ENCODE measurements around the gene DZANK1. TPM values are rescaled to one million over a fixed set of nuclear protein-coding genes. Genes with fewer than 3 reads are reported as not detected.

Gene DZANK1
- total RNA-seq, 4 donors from 2014 or later = 0.65 to 2.2 (median 2.0) TPM

GRCh38 chr20:18436847-18437246 is 30.0 kb downstream of the DZANK1 start:
- TF ChIP-seq CTCF (IDR thresholded peaks at IDR 0.05; ENCODE audit: low read depth) = no peak

- no peak for TF ChIP-seq CTCF (IDR thresholded peaks at IDR 0.05; ENCODE audit: low read depth)
Measured at GRCh38 chr20:18431206-18431605, 35.6 kb downstream of the DZANK1 start.

DNA sequence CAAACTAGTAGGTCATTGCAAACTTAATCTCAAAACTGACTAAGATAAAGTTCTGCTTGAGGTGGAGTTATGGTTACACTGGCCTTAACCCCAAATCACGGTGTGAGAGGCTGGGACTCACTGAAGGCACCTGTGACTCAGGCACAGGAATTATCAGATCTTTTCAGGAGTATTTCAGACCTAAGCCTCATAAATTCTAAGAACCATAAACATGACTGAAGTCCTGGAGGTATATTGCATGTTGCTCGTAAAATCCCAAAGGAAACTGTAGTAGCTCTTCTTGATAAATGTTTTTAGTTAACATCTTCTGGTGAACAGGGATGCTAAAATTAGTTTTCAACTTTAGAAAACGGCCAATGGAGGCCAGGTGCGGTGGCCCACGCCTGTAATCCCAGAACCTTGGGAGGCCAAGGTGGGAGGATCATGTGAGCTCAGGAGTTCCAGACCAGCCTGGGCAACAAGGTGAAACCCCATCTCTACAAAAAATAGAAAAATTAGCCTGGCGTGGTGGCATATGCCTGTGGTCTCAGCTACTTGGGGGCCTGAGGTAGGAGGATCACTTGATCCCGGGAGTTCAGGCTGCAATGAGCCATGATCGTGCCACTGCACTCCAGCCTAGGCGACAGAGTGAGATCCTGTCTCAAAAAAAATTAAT is 36.5 kb downstream of the DZANK1 start:
- TF ChIP-seq CTCF (IDR thresholded peaks at IDR 0.05; ENCODE audit: low read depth) = no peak

DNA sequence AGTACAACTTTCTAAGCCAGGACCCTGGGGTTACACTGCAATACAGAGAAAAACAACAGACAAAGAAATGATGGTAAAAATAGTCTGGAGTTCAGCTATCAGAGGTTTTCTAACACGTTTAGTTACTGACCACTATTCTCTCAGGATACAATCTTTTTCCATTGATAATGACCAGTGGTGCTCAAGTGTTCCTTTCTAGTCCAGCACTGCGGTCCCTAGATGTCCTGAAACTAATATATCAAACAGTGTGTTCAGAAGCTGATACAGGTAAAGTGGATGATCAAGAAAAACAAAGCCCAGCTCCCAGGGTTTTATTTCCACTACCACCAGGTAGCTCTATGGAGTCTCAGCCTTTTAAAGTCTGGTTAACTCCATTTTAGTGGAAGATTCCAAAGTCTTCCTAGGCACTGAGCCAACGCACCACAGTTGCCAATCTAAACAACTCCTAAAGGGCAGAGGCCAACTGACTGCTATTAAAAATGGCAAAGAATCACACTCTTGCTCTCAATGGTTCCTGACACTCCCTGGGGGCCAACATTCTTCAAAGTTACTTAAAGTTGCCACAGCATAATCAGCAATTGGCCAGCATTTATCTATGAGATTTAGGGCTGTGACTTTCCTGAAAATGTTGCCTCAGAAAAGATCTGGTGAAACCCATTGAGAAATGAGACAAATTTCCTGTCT is 38.2 kb downstream of the DZANK1 start:
- no peak for TF ChIP-seq CTCF (IDR thresholded peaks at IDR 0.05; ENCODE audit: low read depth)

DNA sequence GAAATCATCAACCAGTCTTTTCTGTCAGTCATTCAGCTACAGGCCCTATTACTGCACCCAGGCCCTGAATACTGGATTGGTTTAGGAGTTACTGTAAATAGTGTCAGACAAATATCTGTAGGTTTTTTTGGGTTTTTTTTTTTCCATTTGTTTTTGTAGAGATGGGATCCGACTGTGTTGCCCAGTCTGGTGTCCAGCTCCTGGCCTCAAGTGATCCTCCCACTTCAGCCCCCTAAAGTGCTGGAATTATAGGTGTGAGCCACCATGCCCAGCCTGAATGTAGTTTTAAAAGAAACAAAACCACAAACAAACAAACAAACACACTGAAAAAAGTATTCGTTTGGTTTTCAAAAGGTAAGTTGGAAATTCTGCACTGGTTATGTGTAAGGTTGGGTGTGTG is 39.6 kb downstream of the DZANK1 start:
- no peak for TF ChIP-seq CTCF (IDR thresholded peaks at IDR 0.05; ENCODE audit: low read depth)

DNA sequence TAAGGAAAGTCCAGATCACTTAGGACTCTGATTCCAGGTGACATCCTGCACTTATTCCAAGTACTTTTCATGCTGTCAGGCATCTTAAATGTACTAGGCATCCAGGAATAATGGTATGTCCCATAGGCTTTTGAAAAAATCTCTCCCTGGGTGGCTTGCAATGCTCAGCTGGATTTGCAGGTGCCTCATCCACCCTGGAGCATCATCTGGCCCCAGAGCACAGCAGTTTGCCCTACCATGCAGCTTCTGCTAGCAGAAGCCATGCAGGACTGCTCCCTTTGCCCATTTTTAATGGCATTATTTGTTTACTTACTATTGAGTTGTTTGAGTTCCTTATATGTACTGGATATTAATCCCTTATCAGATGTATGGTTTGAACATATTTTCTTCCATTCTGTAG is 45.2 kb downstream of the DZANK1 start:
- TF ChIP-seq CTCF (IDR thresholded peaks at IDR 0.05; ENCODE audit: low read depth) = no peak

- TF ChIP-seq CTCF (IDR thresholded peaks at IDR 0.05; ENCODE audit: low read depth) = no peak
Measured at GRCh38 chr20:18416486-18416885, 50.3 kb downstream of the DZANK1 start.

Data from subcutaneous adipose tissue (tissue), 4 donors.